HG03432 (cell line): Measurements from ENCODE around the gene DRD4.
"Not testable (repeated sequence)": the region's sequence is repeated elsewhere in the genome, so short reads cannot be mapped to it uniquely, and the experiment has no call there.

Experiments used
- ATAC-seq: cut with Tn5 transposase; IDR thresholded peaks from one replicate; pipeline ENCODE4 v1.9.1; 2021; ENCODE audit warnings: mild to moderate bottlenecking, moderate library complexity; ENCODE audit not compliant: unreplicated experiment

DRD4 gene

DNA sequence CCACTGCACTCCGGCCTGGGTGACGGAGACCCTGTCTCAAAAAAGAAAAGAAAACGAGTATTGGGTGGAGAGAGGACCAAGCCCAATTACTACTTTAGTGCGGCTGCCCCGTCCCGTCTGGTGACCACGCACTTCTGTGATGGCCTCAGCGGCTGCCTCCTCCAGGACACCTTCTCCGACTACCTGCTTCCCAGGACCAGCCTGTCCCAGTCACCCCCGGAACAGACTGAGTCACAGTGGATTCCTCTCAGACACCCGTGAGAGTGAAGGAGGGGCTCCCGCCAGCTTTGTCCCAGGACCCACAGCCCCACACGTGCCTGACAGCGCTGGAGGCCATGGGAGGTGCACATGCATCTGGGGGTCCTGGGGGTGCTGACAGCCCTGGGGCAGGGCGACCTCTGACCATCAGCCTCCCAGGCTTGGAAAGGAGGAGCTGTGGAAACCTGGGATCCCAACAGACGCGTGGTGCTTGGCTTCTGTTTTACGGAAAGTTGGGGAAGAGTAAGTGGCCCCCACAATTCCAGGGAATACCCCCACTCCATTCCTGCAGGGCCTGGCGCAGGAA is 4.8 kb downstream of the DRD4 start:
- ATAC-seq, result no peak

DNA sequence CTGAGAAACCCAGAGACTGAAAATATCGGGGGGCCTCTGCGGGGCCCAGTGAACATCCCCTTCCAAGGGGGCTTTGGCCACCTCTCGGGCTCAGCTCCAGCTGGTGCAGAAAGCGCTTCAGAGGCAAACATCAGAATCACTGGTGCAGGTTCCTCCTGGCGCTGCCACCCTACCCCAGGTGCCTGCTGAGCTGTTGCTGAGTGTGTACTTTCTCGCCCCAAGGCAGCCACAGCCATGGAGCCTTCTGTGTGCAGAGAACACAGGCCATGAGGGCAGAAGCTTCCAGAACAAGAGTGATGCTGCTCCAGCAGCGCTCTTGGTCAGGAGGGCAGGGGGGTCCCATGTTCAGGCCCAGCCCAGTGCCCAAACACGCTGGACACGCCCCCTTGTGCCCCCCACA is 6.3 kb downstream of the DRD4 start:
- ATAC-seq, result no peak

DNA sequence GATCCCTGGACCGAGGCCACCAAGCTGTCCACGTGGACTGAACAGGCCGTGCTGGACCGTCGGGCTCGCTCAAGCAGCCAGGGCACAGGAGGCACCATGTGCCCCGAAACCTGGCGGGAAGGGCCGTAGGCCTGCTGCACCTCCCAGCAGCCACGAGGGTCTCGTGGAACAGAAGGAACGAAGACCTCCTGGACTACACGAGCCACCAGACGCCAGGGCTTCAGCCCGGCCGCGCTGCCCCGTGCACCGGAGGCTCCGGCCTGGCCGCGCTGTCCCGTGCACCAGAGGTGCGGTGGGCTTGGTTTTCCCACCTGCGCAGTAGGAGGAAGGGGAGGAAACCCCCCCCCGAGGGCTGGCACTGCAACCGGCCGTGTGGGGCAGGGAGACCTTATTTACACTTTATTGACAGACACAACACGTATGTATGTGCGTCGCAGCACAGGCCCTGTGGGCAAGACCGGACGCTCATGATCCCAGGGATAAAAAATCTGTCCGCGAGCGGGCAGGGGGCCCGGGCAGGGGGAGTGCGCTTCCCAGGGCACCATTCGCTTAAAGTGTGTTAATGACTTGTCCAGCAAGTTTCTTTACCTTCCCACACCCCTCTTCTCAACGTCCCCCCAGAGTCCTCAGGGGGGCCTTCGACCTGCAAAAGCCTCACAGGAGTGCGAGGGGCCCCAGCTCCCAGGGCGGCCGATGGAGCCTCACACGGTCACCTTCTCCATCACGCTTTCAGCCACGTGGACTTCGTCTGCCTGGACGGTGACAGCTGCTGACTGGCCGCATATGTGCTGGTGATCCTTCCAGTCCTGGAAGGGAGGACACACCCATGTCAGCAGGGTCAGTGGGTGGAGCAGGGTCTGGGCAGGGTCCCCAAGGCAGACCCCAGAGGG is 7.0 kb downstream of the DRD4 start:
- no peak for ATAC-seq

DNA sequence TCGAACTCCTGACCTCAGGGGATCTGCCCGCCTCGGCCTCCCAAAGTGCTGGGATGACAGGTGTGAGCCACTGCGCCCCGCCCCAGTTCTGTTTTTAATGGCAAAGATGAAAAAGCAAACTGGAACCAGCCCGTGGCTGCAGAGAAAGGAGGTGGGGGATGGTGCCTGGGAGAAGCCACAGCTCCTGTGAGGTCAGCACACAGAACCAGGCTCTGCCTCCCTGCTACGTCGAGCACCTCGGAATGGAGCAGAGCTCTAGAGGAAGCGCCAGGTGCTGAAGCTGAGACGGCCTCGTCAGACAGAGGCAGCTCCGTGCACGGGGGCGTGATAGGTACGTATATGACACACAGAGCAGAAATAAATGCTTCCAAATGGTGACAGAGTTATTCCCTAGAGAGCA is 8.5 kb downstream of the DRD4 start:
- ATAC-seq, result no peak

DNA sequence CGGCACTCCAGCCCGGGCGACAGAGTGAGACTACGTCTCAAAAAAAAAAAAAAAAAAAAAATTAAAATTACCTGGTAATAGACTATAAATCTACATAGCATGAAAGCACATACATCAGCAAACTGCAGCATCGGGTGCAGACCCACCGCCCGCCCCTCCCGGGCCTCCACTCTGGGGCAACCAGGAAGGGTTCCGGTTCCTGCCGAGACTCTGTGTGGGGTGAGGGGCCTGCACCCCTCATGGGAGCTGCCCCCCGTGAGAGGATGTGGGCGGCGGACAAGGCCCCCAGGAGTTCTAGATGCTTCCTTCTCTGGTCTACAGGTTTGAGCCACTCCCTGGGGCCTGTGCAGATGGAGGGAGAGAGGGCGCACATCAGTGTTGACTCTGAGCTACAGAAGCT is 9.1 kb downstream of the DRD4 start:
- no peak for ATAC-seq

DNA sequence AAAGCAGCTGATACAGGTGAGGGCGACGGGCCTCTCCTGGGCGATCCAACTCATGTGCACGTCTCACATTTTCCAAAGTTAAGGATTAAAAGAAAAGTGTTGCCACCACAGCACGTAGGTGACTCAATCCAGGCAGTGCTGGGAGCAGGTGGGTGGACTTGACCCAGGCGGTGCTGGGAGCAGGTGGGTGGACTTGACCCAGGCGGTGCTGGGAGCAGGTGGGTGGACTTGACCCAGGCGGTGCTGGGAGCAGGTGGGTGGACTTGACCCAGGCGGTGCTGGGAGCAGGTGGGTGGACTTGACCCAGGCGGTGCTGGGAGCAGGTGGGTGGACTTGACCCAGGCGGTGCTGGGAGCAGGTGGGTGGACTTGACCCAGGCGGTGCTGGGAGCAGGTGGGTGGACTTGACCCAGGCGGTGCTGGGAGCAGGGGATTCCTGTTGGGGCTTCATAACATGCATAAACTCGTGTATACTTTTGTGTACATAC is 10.6 kb downstream of the DRD4 start:
- ATAC-seq, result not testable (repeated sequence)

DNA sequence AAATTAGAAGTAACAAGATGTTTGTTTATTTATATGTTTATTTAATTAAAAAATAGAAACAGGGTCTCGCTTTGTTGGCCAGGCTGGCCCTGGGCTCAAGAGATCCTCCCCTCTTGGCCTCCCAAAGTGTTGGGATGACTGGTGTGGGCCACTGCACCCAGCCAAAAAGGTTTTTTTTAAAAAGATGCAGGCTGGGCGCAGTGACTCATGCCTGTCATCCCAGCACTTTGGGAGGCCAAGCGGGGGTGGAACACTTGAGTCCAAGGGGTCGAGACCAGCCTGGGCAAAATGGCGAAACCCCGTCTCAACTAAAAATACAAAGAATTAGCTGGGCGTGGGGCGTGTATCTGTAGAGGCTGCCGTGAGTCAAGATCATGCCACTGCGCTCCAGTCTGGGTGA is 13.4 kb downstream of the DRD4 start:
- no peak for ATAC-seq

DNA sequence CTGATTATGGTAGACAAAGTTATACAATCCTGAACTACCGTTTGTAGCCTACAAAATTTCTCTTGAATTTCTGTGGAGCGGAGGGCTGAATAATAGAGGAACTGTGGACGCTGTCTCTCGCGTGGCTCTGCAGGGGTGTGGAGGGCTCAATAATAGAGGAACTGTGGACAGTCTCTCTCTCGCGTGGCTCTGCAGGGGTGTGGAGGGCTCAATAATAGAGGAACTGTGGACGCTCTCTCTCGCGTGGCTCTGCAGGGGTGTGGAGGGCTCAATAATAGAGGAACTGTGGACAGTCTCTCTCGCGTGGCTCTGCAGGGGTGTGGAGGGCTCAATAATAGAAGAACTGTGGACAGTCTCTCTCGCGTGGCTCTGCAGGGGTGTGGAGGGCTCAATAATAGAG is 16.1 kb downstream of the DRD4 start:
- not testable (repeated sequence) for ATAC-seq

DNA sequence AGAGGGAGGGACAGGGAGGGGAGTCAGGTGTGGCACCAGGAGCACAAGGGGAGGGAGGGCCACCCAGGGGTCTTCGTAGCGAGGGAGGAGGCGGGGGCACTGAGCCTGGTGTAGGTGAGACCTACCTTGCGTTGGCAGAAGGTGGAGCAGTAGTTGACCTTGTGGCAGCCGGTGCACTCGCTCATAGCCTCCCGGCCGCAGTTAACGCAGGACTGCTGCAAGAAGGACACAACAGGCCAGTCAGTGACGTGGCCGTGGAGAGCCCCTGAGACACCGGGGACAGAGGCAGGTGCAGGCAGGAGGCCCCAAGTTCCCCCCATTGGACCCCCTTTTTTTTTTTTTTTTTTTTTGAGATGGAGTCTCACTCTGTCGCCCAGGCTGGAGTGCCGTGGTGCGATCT is 16.8 kb downstream of the DRD4 start:
- ATAC-seq, result no peak

DNA sequence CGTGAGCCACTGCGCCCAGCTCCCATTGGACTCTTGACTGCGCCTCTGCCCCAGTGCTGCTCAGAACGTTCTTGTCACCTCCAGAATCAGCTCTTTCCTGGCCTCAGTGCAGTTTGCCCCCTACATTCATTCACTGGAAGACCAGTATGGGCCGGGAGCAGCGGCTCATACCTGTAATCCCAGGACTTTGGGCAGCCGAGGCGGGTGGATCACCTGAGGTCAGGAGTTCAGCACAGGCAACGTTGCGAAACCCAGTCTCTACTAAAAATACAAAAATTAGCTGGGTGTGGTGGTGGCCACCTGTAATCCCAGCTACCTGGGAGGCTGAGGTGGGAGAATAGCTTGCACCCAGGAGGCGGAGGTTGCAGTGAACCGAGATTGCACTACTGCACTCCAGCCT is 17.4 kb downstream of the DRD4 start:
- not testable (repeated sequence) for ATAC-seq

DNA sequence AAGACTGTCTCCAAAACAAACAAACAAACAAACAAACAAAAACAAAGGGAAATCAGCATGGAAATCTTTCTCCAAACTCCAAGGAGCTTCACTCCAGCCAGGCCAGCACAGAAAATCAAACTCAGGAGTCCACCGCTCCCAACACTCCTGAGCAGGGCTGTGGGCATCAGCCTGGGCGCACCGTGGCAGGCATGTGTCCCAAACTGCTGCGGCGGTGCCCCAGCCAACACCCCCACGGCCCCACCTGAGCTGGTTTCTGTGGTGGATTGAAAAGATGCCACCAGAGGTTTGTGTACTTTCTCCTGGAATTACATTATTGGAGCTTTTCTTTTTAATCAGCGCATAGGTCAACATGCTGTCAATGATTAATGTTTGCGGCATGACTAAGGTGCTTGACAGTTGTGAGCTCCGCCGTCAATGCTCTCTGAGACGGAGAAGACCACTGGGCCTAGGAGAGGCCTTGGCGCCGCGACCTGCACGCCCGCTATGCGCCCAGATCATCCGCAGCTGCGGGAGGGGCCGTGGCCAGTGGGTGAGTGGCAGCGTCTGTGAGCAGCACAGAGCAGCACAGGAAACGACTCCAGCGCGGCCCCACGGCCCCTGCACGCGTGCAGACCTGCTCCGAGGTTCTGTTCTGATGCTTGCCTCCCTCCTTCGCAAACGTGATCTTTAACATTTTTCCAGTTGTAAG is 18.1 kb downstream of the DRD4 start:
- no peak for ATAC-seq

DNA sequence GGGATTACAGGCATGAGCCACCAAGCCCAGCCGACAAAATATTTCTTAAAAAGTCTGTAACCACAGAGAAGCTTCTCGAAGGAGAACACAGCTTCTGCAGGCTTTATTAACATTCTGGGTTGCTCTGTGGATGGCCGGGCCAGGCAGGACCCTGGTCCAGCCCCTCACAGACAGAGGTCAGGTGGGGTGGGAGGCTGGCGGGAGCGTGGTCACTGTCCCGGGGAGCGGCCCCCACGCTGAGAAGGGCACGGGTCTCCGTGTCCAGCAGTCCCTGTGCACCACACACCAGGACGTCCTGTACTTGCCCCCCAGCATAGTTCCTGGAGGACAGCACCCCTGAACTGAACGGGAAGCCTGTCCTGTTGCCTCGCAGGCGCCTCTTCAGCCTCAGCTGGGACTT is 19.4 kb downstream of the DRD4 start:
- ATAC-seq, result no peak

DNA sequence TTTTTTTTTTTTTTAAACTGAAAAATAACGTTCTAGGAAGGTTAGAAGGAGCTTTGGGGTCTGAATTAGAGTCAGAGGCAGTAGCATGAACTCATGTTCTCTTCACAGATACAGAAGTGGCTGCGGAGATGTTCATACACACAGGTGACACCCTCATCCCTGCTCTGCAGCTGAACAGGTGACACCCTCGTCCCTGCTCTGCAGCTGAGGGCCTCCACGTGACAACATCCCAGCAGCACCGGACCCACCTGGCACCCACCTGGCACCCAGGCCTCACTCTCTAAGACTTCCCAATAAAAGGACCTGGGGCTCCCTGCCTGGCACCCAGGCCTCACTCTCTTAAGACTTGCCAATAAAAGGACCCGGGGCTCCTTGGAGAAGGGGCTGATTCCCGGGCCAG is 19.8 kb downstream of the DRD4 start:
- ATAC-seq, result no peak

DNA sequence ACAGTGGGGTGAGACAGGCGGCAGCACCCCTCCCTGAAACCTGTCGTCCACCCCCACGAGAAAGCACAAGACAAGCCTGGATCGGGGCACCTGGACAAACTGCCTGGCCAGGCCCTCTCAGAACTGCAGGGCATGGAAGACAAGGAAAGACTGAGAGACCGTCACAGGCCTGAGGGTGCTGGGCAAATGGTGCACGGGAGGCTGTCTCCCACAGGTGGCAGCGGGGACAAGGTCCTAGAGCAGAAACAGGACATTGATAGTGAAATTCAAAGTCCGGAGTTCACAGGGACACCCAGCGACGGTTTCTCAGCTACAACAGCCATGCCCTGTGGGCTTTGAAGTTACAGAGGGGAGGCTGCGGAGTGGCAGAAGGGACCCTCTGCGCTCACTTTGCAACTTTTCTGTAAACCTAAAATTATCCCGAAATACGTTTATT is 20.6 kb downstream of the DRD4 start:
- no peak for ATAC-seq

DNA sequence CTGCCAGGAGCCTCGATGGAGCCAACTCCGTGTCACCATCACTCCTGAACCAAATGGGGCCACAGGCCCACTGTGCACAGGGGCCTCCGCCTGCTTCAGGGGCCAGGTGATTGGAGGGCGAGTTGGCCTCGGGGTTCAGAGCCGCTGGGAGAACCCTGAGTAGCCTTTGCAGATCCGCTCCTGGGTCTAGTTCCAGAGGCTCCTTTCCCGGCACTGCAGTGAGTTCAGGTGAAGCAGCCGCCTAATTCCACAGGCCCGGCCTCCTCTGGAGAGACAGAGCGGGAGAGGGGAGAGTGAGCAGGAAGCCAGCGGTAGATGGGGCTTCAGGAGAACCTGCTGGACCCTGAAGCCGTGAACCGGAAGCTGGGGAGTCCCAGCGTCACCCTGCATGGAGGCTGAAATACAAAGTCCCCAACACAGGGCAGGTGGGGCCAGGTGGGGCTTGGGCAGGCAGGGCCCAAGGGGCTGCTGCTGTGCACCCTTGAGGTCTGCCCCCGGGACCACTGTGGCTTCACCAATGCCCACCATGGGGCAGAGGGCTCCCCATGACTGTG is 22.5 kb downstream of the DRD4 start:
- no peak for ATAC-seq

DNA sequence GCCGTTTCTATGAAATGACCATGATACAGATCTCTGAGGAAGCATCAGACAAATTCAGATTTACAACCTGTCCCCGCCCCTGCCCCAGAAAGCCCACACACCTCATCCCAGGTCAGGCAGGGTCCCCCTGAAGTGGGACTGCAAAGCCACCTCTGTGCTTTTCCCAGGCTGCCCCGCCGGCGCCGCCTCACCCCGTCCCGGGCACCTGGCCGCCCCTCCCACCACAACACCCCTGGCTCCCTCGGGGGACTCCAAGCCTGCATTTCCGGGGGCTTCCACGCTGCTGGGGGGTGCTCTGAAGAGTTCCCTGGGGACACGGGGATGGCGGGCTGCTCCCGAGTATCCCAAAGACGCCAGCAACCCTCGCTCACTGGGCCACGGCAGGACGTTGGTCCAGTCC is 23.2 kb downstream of the DRD4 start:
- no peak for ATAC-seq

DNA sequence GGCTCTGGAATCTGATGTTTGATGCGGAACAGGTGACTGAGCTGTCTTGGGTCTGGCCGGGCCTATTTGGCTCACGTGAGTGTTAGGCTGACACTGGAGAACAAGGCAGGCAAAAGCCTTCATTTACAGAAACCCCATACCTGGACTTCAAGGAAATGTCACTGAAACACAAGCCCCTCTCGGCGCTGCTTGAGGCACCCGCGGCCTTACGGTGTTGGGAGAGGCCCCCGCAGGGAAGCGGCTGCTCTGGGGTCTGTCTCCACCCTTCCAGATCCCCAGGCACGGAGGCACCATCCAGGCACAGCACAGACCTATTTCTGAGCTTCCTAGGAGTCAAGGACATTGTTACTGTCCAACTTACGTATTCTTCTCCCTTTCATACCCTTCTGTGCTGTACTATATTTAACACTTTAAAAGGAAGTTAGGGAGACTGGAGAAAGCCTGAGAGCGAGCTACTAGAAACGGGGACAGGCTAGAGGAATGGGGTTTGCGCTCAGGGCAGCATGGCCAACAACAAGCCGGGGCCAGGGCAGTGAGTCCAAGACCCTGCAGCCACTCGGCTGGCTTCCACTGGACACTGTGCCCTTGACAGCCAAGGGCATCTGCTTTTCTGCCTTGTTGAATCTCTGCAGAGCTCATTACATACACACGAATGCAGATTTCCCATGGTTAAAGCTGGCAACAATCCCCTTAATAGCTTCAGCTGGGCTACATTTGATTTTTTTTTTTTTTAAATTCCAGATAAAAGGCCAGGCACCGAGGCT is 23.8 kb downstream of the DRD4 start:
- ATAC-seq, result no peak

DNA sequence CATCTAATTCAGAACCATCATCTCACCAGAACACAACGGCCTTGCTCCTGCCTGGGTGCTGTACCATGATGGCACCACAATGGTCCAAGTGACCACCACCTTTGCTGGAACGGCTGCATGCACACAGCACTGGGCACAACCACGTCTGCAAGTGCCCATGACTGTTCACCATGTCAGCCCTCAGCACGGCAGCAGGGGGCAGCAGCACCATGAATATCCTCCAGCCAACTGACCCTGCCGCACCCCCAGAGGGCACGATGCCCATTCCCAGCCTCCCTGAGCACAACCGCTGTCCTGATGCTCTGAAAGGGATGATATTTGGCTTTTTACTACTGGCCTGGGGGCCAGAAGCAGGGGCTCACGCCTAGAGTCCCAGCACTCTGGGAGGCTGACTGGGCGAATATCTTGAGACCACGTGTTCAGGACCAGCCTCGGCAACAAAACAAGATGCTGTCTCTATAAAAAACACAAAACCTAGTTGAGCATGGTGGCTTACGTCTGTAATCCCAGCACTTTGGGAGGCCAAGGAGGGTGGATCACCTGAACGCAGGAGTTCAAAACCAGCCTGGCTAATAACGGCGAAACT is 25.7 kb downstream of the DRD4 start:
- no peak for ATAC-seq

DNA sequence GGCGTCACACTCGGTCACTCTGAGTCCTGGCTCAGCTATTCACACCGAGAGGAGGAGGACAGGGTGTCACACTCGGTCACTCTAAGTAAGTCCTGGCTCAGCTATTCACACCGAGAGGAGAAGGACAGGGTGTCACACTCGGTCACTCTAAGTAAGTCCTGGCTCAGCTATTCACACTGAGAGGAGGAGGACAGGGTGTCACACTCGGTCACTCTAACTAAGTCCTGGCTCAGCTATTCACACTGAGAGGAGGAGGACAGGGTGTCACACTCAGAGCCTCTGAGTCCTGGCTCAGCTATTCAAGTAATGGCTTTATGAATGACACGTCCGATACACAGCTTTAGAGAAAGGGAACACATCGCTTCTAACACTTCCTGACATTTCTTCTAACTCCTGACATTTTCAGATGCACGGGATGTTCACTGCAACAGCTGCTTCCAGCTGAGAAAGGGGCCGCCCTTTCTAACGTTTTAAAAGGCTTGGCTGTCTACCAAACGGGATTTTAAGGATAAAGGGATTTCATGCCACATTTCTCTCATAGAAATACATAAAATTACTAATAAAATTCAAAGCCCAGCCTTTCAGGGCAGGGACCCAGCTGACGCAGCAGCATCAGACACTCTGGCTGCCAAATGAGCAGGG is 28.1 kb downstream of the DRD4 start:
- ATAC-seq, result no peak

DNA sequence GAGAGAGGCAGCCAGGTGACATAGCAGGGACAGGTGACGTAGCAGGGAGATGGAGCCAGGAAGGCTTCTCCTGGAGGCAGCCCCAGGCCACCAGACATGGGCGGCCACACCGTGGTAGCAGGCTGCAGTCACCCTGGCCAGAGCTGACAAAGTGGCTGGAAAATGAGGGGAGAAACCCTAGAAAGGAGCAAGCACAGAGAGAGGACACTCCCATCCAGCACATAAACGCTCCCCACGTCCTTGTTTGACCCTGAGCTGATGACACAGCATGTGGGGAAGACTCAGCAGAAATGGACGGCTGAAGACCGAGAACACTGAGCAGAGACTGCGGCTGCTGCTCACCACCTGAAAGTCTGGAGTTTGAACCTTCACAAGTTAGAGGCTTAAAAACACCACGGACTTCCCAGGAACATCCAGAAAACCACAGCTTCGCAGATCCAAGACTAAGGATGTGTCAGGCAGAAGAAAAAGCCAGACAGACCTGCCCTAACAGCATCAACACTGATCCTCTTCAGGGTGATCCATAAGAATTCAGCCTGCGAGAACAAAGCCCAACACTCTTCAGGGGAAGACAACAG is 28.7 kb downstream of the DRD4 start:
- ATAC-seq, result no peak
